ENCODE results near the gene COMP.

COMP gene

DNA sequence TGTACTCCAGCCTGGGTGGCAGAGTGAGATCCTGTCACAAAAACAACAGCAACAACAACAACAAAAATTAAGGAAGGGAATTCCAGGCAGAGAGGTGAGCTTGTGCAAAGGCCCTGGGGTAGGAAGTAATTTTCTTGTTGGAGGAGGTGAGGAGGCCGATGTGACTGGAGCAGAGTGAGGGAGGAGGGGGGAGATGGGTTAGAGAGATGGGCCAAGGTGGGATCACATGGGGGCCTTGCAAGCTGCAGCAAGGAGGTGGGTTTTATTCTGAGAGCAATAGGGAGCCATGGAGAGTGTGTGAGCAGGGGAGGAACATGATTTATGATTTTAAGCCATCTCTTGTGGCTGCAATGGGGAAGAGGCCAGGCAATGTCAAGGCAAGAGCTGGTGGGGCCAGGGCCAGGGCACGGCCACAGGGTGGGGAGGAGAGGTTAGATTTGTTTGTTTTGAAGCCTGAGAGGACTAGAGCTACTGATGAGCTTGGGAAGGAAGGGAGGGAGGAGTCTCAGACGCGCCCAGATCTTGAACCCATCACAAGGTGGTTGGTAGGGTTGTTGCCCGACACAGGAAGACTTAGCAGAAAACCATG is 12.5 kb upstream of the COMP start:
- no peak for DNase-seq

DNA sequence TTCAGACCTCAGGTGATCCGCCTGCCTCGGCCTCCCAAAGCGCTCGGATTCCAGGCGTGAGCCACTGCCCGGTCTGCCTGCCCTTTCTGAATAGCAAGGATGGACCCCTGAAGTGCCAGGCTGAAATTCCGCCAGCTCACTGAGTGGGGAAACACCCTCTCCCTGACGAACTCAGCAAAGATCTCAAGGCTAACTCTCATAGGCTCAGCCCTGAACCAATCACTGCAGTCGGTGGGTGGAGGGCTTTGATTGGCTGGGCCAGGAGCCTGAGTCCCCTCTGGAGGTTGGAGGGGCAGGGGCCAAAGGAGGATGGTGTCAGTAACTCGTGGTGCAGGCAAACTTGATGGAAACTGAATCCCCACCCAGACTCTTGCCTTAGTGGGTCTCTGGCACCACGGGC is 11.2 kb upstream of the COMP start:
- no peak for DNase-seq

DNA sequence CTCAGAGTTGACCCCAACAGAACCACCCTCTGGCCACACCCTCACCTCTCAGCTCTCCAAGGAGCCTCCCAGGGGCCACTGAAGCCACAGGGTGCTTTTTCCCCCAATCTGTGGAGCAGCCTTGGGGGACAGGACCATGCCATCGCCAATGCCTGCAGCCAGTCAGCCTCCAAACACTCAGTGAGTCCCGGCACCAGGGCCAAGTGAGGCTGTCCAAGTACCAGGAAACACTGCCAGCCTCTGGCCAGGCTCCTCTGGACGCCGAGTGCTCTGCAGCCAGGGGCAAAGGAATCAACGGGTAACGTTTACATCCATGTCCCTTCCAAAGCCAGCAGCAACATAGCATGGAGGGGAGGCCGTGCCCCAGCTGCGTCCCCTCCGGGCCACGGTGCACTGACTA is 9.5 kb upstream of the COMP start:
- DNase-seq: no peak

DNA sequence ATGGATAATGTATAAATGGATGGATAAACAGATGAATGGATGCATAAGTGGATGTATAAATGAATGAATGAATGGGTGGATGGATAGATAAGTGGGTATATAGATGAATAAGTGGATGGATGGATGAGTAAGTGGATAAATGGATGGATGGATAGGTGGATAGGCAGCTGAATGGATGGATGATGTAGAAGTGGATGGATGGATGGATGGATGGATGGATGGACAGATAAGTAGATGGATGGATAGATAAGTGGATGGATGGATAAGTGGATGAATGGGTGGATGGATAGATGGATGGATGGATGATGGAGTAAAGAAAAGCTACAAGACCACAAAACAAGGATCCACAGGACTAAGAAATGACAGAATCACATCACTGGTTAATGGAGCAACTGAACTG is 9.0 kb upstream of the COMP start:
- no peak for DNase-seq

DNA sequence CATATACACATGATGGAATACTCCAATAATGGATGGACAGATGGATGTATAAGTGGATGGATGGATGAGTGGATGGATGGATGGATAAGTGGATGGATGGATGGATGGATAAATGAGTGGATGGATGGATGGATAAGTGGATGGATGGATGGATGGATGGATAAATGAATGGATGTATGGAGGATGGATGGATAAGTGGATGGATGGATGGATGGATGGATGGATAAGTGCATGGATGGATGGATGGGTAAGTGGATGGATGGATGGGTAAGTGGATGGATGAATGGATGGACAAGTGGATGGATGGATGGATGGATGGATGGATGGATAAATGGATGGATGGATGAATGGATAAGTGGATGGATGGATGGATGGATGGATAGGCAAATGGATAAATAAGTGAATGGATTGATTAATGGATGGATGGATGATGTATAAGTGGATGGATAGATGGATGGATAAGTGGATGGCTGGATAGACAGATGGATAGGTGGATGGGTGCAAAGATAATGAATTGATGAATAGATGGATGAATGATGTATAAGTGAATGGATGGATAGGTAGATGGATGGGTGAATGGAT is 8.4 kb upstream of the COMP start:
- DNase-seq: no peak

DNA sequence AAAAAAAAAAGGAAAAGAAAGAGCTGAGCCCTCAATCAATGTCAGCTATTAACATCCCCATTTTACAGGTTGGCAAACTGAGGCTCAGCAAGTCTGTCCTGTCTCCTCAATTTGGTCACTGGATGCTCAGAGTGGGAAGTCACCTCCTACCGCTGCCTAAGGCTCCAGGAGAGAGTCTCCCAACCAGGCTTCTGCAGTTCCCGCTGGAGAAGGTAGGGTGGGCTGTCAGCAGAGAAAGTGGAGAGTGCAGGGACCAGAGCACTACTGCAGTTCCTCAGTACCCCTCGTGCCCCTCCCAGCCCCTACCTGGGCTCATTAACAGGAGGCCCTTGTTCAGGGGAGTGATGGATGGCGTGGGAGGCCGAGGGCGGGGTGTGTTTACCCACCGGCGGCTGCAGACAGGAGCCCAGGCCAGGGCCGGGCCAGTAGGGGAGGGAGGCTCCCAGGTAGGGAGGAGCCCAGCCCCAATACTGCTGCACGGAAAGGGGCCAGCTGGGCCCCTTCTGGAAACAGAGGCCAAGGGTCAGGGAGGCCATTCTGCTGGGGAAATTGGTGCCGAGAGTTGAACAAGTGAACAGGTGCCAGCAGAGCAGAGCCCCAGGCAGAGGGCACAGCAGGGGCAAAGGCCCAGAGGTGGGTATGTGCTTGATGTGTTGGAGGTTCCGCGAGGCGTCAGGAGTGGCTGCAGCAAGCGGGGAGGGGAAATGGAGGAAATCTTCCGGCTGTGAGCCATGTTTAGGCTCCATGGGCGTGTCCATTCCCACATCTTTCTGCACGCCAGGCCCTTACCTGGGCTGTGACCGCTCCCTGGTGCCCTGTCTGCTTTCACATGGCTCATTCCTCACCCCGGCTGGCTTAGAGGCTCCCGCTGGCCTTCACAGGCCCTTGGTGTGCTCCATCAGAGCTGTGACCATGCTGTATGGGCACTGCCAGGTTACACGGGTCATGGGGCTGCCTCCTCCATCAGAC is 7.6 kb upstream of the COMP start:
- DNase-seq: no peak

DNA sequence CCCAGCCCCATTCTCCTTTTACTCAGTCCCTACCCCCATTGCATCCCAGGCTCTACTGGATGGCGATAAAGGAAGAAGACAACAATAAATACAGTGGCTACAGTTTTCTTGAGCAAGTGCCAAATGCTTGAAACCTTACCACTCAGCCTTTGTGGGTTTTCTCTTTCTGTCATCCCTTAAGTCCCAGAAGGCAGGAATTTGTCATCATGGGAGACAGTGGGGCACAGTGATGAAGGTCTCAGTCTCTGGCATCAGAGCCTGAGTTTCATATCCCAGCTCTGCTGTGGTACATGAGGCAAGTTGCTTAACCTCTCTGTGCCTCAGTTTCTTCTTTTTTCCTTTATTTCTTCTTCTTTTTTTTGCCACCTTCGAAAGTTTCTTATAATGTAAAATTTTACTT is 5.1 kb upstream of the COMP start:
- DNase-seq: no peak

DNA sequence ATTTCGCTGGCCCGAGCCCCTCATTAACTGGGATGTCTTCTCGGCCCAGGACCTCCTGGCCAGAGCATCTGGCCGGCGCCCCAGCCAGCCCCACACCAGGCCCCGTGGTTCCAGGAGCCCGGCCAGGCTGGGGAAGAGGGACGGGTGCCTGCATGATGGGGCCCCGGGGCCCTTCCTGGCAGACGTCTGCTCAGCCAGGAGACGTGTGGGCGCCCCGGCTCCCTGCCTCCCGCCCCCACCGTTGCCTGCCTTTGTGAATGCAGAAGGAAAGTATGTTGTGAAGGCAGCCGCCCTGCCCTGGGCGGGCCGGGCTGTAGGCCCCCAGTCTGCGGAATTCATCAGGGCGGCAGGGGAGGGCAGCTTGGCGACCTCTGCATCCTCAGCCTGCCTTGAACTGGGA is 4.4 kb upstream of the COMP start:
- peak; percentile 27 for DNase-seq

DNA sequence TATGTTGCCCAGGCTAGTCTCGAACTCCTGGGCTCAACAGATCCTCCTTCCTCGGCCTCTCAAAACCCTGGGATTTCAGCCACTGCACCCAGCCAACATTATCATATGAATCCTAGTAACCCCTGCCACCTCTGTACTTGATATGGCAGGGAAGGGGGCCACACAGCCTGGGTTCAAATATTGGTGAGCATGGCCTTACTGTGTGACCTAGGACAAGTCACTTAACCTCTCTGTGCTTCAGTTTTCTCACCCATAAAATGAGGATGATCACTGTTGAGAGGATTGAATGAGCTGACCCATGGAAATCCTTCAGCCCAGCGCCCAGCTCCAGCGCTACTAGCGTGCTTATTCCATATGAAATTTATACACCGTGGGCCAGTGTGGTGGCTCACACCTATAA is 3.6 kb upstream of the COMP start:
- no peak for DNase-seq

DNA sequence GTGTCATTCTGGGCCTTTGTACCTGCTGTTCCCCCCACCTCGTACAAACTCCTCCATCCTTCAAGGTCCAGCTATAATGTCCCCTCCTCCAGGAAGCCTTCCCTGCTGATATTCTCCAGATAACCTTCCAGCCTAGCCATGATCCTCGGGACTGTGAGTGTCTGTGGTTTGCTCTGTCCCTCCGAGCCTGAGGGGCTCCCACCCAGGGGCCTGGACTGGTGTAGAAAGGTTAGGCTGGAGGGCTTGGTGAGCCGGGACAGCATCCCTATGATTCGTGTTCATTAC is 2.9 kb upstream of the COMP start:
- no peak for DNase-seq

DNA sequence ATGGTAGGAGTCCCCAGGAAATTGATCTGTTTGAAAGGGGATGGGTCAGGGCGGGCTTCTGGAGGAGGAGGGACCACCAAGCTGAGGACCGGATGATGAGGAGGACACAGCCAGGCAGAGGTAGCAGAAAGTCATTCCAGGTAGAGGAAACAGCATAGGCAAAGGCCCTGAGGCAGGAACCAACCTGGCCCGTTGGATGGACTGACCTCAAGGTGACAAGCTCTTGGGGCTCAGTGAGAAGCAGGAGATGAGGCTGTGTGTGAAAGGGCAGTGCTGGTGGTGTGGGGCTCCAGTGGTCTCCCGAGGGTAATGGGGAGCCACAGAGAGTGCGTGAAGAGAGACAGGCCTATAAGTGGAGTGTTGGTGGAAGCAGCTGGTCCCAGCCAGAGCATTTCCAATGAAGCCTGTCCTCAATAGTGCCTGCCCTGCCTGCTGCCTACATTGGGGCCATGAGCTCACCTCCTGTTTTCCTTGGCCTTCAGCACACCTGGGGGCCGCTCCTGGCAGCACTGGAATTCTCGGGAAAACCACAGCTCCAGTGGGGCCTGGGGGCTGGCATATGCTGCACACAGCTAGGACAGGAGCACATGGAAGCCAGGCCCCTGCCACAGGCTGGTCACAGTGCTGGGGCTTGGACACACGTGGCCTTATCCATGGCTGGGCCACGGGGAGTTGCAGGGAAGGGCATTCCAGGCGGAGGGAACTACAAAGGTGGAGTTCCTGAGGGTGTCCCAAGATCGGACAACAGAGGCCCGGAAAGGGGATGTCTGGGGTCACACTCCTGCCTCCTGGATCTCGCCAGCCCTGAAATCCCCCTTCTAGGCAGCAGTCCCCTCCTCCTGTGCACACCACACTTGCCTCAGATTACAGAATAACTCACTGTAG is 2.3 kb upstream of the COMP start:
- no peak for DNase-seq

DNA sequence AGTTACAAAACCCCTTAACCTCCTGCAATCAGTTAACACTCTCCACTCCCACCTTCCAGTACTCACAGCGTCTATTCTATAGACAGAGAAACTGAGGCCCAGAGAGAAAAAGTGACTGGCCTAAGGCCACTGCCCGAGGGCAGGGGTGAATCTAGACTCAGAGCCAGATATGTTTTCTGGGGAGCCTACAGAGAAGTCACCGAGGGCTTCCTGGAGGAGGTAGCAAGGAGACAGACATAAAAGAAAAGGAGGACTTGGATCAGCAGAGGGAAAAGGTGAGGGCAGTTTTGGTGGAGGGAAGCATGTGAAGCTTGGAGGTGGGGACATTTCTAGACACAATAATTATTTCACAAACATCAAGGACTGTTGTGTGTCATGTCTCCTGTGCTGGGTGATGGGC is 1.6 kb upstream of the COMP start:
- no peak for DNase-seq

DNA sequence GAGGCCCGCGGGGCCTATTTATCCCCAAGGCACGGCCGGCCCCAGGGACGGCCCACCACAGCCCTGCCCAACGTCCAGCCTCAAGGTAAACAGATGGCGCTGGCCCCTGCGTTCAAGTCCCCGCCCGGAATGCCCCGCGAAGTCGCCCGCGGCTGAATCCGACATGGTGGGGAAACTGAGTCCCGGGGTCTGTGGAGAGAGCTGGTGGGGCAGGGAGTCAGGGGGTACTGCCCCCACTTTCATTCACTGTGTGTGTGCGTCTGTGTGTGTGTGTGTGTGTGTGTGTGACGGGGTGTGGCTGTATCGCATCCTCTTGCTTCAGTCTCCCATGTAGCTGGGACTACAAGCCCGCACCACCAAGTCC is 192 bp upstream of the COMP start:
- no peak for DNase-seq

DNA sequence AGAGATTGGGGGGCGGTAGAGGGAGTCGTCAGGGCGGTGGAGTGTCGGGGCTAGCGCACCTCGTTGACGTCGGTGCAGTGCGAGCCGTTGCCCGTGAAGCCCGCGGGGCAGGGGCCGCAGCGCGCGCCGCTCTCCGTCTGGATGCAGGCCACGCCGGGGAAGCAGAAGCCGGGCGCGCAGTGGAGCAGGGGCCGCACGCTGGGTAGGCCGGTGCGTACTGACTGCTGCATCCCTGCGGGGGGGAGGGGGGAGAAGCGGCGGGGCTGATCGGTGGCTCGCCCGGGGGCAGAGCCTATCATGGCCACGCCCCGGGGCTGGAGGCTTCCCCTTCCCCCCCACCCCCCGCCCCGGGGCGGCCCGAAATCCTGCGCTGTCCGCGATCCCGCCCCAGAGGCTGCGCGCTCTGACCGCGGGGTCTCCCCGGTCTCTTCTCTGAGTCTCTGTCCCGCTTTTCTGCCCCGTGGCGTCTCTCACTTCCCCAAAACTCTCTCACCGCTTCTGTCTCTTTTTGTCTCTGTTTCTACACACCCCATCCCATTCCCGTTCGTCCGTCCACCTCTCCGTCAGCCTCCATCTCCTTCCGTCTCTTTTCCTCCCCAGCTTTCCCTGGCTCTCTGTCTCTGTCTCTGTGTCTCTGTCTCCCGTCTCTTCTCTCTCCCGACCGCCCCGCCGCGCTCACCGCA is 1.1 kb downstream of the COMP start:
- DNase-seq: peak; percentile 15

DNA sequence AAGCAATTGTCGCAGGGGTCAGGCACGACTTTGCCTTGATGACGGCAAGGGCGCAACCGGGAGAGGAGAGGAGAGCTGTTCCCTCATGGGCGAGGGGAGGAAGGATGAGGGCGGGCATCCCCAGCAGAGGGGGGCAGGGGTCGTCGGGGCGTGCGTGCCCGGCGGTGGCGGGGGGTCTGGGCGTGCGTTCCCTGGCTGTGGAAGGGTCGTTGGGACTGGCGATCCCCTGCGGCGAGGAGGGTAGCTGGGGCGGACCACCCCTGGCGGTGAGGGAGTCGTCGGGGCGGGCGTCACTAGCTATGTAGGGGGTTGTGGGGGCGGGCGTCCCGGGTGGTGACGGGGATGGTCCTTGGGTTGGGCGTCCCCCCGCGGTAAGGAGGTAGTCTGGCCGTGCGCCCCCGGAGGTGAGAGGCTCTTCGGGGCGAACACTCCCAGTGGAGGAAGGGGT is 1.7 kb downstream of the COMP start:
- DNase-seq: no peak

DNA sequence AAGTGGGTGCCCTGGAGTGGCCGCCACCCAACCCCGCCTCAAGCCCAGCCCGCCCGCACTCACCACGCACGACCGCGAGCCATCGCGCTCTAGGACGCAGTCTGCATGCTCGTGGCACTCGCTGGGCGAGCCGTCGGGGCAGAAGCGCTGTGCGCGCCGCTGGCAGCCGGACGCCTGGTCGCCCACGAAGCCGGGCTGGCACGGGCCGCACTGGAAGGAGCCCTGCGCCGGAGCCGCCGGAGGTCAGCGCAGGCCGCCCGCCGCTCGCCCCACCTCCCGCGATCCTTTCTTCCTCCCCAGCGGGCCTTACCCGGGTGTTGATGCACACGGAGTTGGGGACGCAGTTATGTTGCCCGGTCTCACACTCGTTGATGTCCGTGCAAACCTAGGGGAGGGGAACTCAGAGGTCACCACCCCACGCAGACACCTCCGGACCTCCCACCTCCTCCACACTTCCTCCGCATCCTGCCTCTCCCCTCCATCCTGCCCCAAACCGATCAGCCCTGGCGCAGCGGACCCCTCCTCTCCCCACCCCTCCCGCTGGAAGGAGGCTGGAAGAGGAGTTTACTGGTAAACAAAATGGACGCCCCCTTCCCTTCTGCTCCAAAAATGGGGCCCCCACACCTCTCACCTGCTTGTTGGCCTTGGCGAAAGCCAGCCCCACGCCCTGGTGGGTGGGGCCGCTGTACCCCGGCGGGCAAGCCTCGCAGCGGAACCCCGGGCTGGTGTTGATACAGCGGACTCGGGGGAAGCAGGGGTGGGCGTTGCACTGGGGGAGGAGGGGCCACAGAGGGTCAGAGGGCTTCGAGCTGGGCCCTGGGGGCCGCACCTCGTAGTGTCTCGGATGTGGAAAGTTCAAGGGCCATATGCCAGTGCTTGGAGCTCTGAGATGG is 2.3 kb downstream of the COMP start:
- DNase-seq: no peak

DNA sequence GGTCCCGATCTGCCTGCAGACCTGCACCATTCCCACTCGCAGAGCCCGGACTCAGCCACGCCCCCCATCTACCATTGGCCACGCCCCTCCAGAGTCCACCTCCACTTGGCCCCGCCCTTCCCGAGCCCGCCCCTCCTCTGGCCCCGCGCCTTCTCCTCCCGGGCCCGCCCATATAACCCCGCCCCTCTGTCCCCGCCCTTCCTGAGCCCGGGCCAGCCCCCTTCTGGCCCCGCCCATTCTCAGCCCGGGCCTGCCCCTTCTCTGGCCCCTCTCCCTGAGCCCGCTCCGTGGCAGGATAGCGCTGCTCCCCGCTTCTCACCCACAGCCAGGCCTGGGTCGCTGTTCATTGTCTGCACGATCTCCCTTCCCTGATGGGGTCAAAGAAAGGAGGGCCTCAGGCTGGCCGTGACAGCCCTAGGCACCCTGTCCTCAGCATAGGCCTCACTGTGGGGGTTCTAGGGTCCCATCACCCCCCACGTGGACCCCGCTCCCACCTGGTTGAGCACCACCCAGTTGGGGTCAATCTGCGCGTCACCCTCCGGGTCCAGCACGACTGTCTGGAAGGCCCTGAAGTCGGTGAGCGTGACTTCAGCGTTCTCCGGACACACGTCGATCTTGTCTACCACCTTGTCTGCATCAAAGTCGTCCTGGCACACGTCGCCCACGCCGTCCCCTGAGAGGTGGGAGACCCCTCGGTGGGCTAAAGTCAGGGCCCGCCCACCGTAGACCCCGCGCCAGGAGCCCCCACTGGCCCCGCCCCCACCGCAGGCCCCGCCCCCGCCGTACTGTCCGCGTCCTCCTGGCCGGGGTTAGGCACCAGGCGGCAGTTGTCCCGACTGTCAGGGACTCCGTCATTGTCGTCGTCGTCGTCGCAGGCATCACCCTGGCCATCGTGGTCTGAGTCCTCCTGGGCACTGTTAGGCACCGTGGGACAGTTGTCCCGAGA is 5.7 kb downstream of the COMP start:
- peak; percentile 48 for DNase-seq

DNA sequence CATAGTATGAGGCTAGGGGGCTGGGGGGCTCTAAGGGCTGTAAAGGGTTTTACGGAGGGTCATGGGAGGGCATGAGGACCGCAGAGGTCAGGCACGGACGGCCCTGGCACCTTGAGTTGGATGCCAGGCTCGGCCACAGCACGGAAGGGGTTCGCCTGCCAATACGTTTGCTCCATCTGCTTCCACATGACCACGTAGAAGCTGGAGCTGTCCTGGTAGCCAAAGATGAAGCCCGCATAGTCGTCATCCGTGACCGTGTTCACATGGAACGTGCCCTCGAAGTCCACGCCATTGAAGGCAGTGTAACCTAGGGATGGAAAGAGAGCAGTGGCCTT is 6.4 kb downstream of the COMP start:
- no peak for DNase-seq

DNA sequence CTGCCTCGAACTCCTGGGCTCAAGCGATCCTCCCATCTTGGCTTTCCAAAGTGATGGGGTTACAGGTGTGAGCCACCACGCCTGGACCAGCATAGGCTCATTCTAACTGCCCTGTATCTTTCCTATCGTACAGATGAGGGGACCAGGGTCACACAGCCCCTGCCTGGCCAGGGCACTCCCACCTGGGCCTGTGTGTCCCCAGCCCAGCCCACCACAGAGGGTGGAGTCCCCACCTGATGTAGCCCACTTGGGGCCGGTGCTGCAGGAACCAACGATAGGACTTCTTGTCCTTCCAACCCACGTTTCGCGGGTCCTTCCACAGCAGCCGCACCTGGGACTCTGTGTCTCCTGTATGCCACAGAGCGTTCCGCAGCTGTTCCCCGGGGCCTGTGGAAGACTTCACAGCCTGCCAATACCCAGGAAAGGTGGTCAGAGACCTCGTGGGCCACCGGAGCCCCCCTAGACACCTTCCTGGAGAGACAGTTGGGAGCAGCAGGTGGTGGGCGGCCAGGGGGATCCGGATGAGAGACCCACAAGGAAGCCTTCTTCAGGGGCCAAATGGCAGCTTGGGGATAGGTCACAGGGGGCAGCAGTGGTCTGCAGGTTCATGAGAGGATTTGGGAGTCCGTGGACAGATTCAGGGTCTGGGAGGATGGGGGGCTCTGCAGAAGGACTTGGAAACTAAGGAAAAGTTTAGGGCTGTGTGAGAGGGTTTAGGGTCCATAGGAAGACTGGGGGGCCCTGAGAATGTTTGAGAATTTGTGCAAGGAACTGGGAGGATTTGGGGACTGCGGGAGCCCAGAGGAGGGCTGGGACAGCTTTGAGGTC is 6.9 kb downstream of the COMP start:
- no peak for DNase-seq
